ENCODE results near the gene PAK6.

PAK6 gene

DNA sequence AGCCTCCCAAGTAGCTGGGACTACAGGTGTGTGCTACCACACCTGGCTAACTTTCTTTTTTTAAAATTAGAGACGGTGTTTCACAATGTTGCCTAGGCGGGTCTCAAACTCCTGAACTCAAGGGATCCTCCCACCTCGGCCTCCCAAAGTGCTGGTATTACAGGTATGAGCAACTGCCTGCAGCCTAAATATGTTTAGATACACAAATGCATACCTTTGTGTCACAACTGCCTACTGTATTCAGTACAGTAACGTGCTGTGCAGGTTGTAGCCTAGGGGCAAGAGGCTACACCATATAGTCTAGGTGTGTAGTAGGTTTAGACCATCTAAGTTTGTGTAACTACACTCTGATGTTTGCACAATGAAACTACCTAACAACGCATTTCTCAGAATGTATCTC is 9.5 kb upstream of the PAK6 start:
- H3K27ac ChIP-seq (ENCODE audit: low read length) = no peak overlapping the region
- no peaks in the 10 kb centered on the region for H3K9me3 ChIP-seq (ENCODE audit: control insufficient read depth, insufficient read depth, low read length)
- no peak for DNase-seq (ENCODE audit: low read depth, low spot score)
- no peaks in the 10 kb centered on the region for H3K4me1 ChIP-seq (ENCODE audit: control insufficient read depth, insufficient read depth, low read length)
- H3K4me3 ChIP-seq (ENCODE audit: low read length) = no peak overlapping the region
- WGBS (ENCODE audit: insufficient coverage, insufficient read length) = no CpG with 5 or more reads among the region's 5 CpGs
- H3K36me3 ChIP-seq (ENCODE audit: control insufficient read depth, insufficient read depth, low read length) = peaks cover 16% of the 10 kb centered on the region; the same call in 1 of the 2 replicates
- H3K27me3 ChIP-seq (ENCODE audit: control insufficient read depth, insufficient read depth, low read length) = no peaks in the 10 kb centered on the region

DNA sequence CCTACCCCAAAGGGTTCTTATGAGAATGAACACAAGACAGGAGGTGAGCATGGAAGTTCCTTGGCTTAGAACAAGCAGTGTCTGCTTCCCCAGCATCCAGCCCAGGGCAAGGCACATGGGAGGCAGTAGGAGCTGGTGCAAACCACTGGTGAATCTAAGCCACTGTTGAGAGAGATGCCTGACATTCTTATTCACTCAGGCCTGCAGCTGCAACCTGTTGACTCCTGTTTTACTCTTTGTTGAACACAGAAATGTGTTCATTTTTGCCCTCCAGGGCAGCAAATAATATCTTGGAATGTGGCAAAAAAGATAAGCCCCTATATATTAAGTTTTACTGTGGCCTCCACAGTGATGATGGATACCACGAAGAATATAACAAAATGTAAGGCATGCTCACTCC is 8.9 kb upstream of the PAK6 start:
- H3K27me3 ChIP-seq (ENCODE audit: control insufficient read depth, insufficient read depth, low read length) = no peaks in the 10 kb centered on the region
- no peak overlapping the region for H3K4me3 ChIP-seq (ENCODE audit: low read length)
- no peak overlapping the region for H3K27ac ChIP-seq (ENCODE audit: low read length)
- no peaks in the 10 kb centered on the region for H3K9me3 ChIP-seq (ENCODE audit: control insufficient read depth, insufficient read depth, low read length)
- no CpG with 5 or more reads among the region's 1 CpG for WGBS (ENCODE audit: insufficient coverage, insufficient read length)
- H3K36me3 ChIP-seq (ENCODE audit: control insufficient read depth, insufficient read depth, low read length) = peaks cover 12% of the 10 kb centered on the region; the same call in 1 of the 2 replicates
- no peak for DNase-seq (ENCODE audit: low read depth, low spot score)
- H3K4me1 ChIP-seq (ENCODE audit: control insufficient read depth, insufficient read depth, low read length) = no peaks in the 10 kb centered on the region

DNA sequence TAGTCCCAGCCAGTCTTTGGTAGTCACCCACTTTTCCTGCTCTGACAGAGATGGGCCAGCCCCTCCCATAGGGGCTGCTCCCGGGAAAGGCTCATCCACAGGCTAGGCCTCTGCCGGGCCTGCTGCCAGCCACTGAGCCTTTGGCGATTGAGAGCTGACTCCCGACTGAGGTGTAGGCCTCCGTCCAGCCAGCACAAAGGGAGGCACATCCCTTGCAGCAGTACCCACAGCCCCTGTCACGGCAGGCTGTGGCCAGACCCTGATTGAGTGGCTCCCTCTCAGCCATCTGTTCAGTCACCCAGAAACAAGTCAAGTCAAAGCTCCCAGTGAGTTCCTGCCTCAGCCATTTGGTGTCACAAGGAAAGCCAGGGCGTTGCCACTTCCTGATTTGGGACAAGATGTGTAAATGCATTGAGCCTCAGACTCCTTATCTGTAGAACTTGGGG is 6.2 kb upstream of the PAK6 start:
- no peak for DNase-seq (ENCODE audit: low read depth, low spot score)
- Histone ChIP-seq H3K4me1 (ENCODE audit: control insufficient read depth, insufficient read depth, low read length) (no peaks in the 10 kb centered on the region), H3K27ac (ENCODE audit: low read length) (no peak overlapping the region), H3K9me3 (ENCODE audit: control insufficient read depth, insufficient read depth, low read length) (no peaks in the 10 kb centered on the region), H3K36me3 (ENCODE audit: control insufficient read depth, insufficient read depth, low read length) (peaks cover 11% of the 10 kb centered on the region; the same call in 1 of the 2 replicates), H3K27me3 (ENCODE audit: control insufficient read depth, insufficient read depth, low read length) (no peaks in the 10 kb centered on the region), H3K4me3 (ENCODE audit: low read length) (no peak overlapping the region)
- no CpG with 5 or more reads among the region's 7 CpGs for WGBS (ENCODE audit: insufficient coverage, insufficient read length)

DNA sequence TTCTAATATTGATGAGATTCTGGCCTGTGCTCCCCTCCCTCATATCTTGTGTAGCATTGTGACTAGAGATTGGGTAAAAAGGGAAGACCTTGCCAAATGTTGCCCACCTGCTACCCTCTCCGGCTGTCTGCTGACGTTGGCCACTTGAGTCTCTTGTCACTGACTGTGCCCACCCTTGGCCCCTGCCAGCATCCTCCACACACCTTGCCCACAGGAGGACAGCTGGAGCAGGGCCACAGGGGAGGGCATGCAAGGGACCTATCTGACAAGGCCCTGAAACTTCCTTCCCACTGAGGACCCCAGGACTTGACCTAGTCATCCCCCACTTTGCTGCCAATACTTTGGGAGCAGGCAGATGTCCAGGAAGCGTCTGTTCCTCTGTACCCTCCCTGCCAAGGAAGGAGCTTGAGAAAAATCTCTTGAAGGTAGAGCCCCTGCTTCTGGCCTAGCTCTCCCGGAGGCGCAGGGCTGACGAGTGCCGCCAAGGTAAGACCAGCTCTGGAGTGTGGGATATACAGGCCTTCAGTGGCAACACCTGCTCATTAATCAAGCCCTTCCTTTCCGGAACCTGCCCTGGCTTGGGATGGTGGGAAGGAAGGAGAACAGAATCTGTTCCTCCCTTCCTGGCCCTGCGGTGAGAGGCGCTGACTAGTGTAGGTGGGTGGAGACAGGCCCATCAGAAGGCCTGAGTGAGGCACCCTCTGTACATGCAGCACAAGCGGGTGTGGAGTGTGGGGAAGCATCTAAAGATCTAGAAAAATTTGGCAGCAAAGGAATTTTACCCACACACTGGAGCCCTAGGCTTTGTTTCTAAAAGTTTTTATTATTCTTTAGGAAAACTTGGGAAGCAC is 4.9 kb upstream of the PAK6 start:
- no peak for DNase-seq (ENCODE audit: low read depth, low spot score)
- peaks cover 5% of the 10 kb centered on the region for H3K4me1 ChIP-seq (ENCODE audit: control insufficient read depth, insufficient read depth, low read length)
- WGBS (ENCODE audit: insufficient coverage, insufficient read length) = no CpG with 5 or more reads among the region's 11 CpGs

DNA sequence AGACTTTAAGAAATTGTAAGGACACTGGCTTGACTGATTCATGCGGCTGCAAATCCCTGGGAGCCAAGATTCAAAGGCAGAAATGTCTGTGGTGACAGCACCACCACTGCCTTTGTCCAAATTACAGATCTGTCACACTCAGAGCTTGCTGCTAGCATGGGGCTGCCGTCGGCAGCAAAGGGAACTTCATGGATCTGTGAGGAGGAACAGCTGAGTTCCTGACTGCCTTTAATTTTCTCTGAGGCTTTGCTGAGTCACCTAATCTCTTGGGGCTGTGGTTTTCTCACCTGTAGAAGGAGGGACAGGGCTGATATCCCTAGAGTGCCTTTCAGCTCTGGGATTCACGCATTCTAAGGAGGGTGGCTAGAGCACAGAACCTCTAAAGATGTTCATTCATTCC is 4.1 kb upstream of the PAK6 start:
- peaks cover 3% of the 10 kb centered on the region; the same call in 1 of the 2 replicates for H3K36me3 ChIP-seq (ENCODE audit: control insufficient read depth, insufficient read depth, low read length)
- no peak overlapping the region for H3K4me3 ChIP-seq (ENCODE audit: low read length)
- DNase-seq (ENCODE audit: low read depth, low spot score) = no peak
- WGBS (ENCODE audit: insufficient coverage, insufficient read length) = no CpG with 5 or more reads among the region's 4 CpGs
- H3K27me3 ChIP-seq (ENCODE audit: control insufficient read depth, insufficient read depth, low read length) = no peaks in the 10 kb centered on the region
- H3K27ac ChIP-seq (ENCODE audit: low read length) = no peak overlapping the region
- peaks cover 7% of the 10 kb centered on the region for H3K4me1 ChIP-seq (ENCODE audit: control insufficient read depth, insufficient read depth, low read length)
- no peaks in the 10 kb centered on the region for H3K9me3 ChIP-seq (ENCODE audit: control insufficient read depth, insufficient read depth, low read length)

More for the DNA sequence above, 4.9 kb upstream of the PAK6 start:
- no peaks in the 10 kb centered on the region for H3K27me3 ChIP-seq (ENCODE audit: control insufficient read depth, insufficient read depth, low read length)
- H3K9me3 ChIP-seq (ENCODE audit: control insufficient read depth, insufficient read depth, low read length) = no peaks in the 10 kb centered on the region
- H3K4me3 ChIP-seq (ENCODE audit: low read length) = no peak overlapping the region
- H3K27ac ChIP-seq (ENCODE audit: low read length) = no peak overlapping the region
- H3K36me3 ChIP-seq (ENCODE audit: control insufficient read depth, insufficient read depth, low read length) = peaks cover 7% of the 10 kb centered on the region; the same call in 1 of the 2 replicates

DNA sequence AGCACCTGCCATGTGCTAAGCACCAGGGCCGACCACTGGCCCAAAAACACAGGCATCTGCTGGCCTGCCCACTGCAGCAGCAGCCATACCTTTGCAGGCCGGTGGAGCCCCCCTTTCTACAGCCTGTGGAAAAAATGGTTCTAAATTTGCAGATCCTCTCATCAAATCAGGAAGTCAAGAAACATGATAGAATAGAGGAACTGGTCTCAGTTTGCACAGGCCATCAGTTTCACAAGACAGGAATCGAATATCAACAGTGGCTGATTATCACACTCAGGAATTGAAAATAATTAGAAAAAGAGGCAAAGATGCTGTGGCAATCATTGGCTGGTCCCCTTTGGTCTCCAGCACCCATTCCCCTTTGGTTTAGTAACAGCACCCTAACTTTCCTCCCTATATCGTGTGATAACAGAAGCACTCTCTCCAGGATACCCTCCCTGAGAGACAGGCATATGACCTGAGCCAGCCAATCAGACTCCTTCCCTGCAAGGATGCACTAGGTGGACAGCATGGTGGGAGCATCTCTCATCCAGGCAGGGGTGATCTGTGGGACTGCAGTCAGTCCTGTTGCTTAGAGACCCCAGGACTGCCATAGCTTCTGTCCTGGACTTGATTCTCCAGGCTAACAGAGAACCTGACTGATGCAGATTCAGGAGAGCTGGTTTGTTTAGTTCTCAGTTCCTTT is 3.5 kb upstream of the PAK6 start:
- no peak overlapping the region for H3K27ac ChIP-seq (ENCODE audit: low read length)
- no peak overlapping the region for H3K4me3 ChIP-seq (ENCODE audit: low read length)
- WGBS (ENCODE audit: insufficient coverage, insufficient read length) = no CpG with 5 or more reads among the region's 4 CpGs
- DNase-seq (ENCODE audit: low read depth, low spot score) = no peak
- no peaks in the 10 kb centered on the region for H3K36me3 ChIP-seq (ENCODE audit: control insufficient read depth, insufficient read depth, low read length)
- no peaks in the 10 kb centered on the region for H3K27me3 ChIP-seq (ENCODE audit: control insufficient read depth, insufficient read depth, low read length)
- no peaks in the 10 kb centered on the region for H3K9me3 ChIP-seq (ENCODE audit: control insufficient read depth, insufficient read depth, low read length)
- H3K4me1 ChIP-seq (ENCODE audit: control insufficient read depth, insufficient read depth, low read length) = peaks cover 9% of the 10 kb centered on the region

DNA sequence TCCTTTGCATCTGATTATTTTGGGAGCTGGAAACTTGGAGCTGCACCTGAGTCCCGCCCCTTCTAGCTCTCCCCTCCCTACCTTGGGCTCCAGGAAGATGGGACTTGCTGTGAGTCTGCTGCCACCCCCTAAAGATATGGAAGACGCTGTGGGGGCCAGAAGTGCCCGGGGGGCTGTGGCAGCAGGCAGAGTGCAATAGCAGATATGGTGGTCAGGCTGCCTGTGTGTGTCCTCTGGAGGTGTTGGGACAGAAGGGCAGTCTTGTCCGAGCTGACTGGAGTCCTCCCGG is 485 bp downstream of the PAK6 start:
- DNase-seq (ENCODE audit: low read depth, low spot score) = no peak
- Histone ChIP-seq H3K4me1 (ENCODE audit: control insufficient read depth, insufficient read depth, low read length) (peaks cover 9% of the 10 kb centered on the region), H3K27ac (ENCODE audit: low read length) (no peak overlapping the region), H3K27me3 (ENCODE audit: control insufficient read depth, insufficient read depth, low read length) (no peaks in the 10 kb centered on the region), H3K4me3 (ENCODE audit: low read length) (peak overlapping the region; percentile 17; the same call in 1 of the 2 replicates), H3K9me3 (ENCODE audit: control insufficient read depth, insufficient read depth, low read length) (no peaks in the 10 kb centered on the region), H3K36me3 (ENCODE audit: control insufficient read depth, insufficient read depth, low read length) (no peaks in the 10 kb centered on the region)
- no CpG with 5 or more reads among the region's 5 CpGs for WGBS (ENCODE audit: insufficient coverage, insufficient read length)

DNA sequence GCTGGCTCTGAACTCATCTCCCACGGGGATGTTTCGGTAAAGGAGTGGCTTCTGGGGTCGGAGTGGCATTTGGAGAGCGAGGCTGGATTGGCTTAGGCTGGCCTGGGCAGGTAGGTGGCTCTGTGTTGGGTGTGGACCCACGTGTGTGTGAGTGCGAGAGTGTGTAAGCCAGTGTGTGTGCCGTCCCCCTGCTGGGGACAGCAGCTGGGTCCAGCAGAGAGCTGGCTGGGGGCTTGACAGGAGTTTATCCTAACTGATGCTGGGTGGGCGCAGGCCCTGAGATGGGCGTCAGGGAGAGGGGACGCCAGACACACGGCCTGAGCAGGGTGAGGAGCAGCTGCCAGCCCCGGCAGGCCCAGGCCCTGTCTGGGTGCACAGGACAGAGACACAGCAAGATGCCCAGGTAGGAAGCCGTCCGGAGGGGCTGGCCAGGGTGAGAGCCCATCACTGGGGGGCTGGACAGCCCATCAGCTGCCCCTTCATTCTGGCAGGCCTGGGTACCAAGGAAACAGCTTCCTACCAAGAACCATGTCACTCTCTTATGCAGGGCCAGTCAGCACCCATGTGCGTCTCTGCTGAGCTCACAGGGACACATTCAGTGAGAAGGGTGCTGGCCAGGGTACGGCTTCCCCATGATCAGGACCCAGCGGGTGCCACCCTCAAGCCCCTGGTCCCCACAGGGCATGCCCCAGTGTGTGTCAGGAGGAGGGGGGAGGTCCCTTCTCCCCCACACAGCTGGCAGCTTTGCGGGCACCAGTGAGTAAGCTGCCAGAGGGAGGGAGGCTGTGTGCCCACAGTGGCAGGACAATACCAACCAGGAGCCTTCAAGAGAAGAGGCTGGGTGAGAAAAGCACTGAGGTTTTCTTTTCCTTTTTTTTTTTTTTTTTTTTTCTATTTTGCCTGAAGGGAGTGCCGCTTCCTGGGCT is 1.1 kb downstream of the PAK6 start:
- no peaks in the 10 kb centered on the region for H3K9me3 ChIP-seq (ENCODE audit: control insufficient read depth, insufficient read depth, low read length)
- peaks cover 10% of the 10 kb centered on the region for H3K4me1 ChIP-seq (ENCODE audit: control insufficient read depth, insufficient read depth, low read length)
- H3K27ac ChIP-seq (ENCODE audit: low read length) = no peak overlapping the region
- WGBS (ENCODE audit: insufficient coverage, insufficient read length) = no CpG with 5 or more reads among the region's 19 CpGs
- no peak for DNase-seq (ENCODE audit: low read depth, low spot score)
- H3K36me3 ChIP-seq (ENCODE audit: control insufficient read depth, insufficient read depth, low read length) = no peaks in the 10 kb centered on the region
- H3K27me3 ChIP-seq (ENCODE audit: control insufficient read depth, insufficient read depth, low read length) = no peaks in the 10 kb centered on the region
- no peak overlapping the region for H3K4me3 ChIP-seq (ENCODE audit: low read length)

DNA sequence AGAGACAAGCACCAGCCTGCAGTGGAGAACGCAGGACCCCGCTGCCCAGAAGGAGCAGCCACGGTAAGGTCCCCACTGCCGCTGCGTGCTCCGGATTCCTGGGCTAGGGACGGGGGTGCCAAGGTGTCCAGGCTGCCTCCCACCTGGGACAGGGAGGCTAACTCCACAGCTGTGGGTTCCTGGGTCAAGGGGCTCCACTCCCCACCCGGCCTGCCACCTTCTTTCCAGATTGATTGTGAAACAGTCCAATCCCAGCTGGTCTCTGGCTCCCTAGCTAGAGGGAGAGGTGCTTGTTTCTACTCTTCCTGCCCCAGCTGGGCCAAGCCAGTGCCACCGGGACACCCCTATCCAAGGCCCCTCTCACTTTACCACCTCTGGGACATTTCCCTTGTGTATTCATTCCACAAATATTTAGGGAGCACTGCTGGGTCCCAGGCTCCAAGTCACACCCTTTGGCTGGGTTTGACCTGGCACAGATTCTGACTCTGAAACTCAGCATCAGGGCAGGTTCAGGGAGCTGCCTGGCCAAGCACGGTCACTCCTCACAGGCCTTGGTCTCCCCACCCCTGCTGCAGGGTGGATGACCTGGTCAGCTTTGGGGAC is 1.9 kb downstream of the PAK6 start:
- no peak for DNase-seq (ENCODE audit: low read depth, low spot score)
- WGBS (ENCODE audit: insufficient coverage, insufficient read length) = no CpG with 5 or more reads among the region's 10 CpGs
- Histone ChIP-seq H3K27ac (ENCODE audit: low read length) (no peak overlapping the region), H3K9me3 (ENCODE audit: control insufficient read depth, insufficient read depth, low read length) (no peaks in the 10 kb centered on the region), H3K4me1 (ENCODE audit: control insufficient read depth, insufficient read depth, low read length) (peaks cover 13% of the 10 kb centered on the region), H3K36me3 (ENCODE audit: control insufficient read depth, insufficient read depth, low read length) (no peaks in the 10 kb centered on the region), H3K4me3 (ENCODE audit: low read length) (no peak overlapping the region), H3K27me3 (ENCODE audit: control insufficient read depth, insufficient read depth, low read length) (no peaks in the 10 kb centered on the region)
